Activated CD4-positive, alpha-beta T cell treated with anti-CD3 and anti-CD28 coated beads, Interleukin-2, Interleukin-6, amounts not matched to agents 100 ng/mL and 50 ng/mL, durations not matched to agents 16 hours and 8 hours (primary cell): ENCODE measurements around the gene RBPJ.

ENCODE experiments used
- DNase-seq: peaks from one replicate; pipeline ENCODE4 v3.0.0-alpha.2; 2020

RBPJ gene

GRCh38 chr4:26320538-26321372 lies at the start of gene RBPJ:
Gene RBPJ (plus strand): TSS chr4:26321014. CDS start chr4:26321029, 15 bp downstream.
- DNase-seq = peak; percentile 89

GRCh38 chr4:26271703-26272102 lies 49.1 kb upstream of the RBPJ start:
- no peak for DNase-seq

GRCh38 chr4:26272654-26273615 lies 47.9 kb upstream of the RBPJ start:
- DNase-seq = no peak

GRCh38 chr4:26273616-26273980 lies 47.2 kb upstream of the RBPJ start:
- no peak for DNase-seq

GRCh38 chr4:26275281-26275680 lies 45.5 kb upstream of the RBPJ start:
- DNase-seq = no peak

- no peak for DNase-seq
These were observed 41.4 kb upstream of the RBPJ start for GRCh38 chr4:26279446-26279845.

GRCh38 chr4:26281881-26282280 lies 38.9 kb upstream of the RBPJ start:
- no peak for DNase-seq

GRCh38 chr4:26284536-26284935 lies 36.3 kb upstream of the RBPJ start:
- no peak for DNase-seq

GRCh38 chr4:26285272-26285671 lies 35.5 kb upstream of the RBPJ start:
- DNase-seq = no peak

- no peak for DNase-seq
These were observed 33.1 kb upstream of the RBPJ start for GRCh38 chr4:26287756-26288155.

GRCh38 chr4:26288355-26288909 lies 32.4 kb upstream of the RBPJ start:
- DNase-seq = peak; percentile 87

- DNase-seq = no peak
These were observed 31.4 kb upstream of the RBPJ start for GRCh38 chr4:26289401-26289800.

- no peak for DNase-seq
These were observed 30.5 kb upstream of the RBPJ start for GRCh38 chr4:26290321-26290720.

GRCh38 chr4:26294904-26295303 lies 25.9 kb upstream of the RBPJ start:
- no peak for DNase-seq

- no peak for DNase-seq
These were observed 24.8 kb upstream of the RBPJ start for GRCh38 chr4:26296021-26296420.

GRCh38 chr4:26296514-26296913 lies 24.3 kb upstream of the RBPJ start:
- no peak for DNase-seq

- no peak for DNase-seq
These were observed 23.6 kb upstream of the RBPJ start for GRCh38 chr4:26297219-26297618.

GRCh38 chr4:26298198-26298947 lies 22.4 kb upstream of the RBPJ start:
- DNase-seq = no peak

- peak; percentile 45 for DNase-seq
These were observed 21.4 kb upstream of the RBPJ start for GRCh38 chr4:26299254-26299882.

- DNase-seq = no peak
These were observed 20.2 kb upstream of the RBPJ start for GRCh38 chr4:26300314-26301307.
